IMR-90 (cell line): Measurements from ENCODE around the gene SORCS1. TPM values are rescaled to one million over a fixed set of nuclear protein-coding genes. Genes with fewer than 3 reads are reported as not detected.

Experiments
- ATAC-seq: fragments of 200-7000 bp; cut with Tn5 transposase; 2 replicates; pipeline ENCODE4 v1.9.1; 2020; ENCODE audit warnings: low read depth, mild to moderate bottlenecking, moderate library complexity
- BruUV-seq: library from RNA; stranded (reverse); fragments of 400-500 nt; replicated peaks from 2 replicates; lab custom pipeline; 2021; lab: Mats Ljungman, UMichigan
- CTCF ChIA-PET: fragments of 300-600 bp; formaldehyde crosslinking; extraction: SDS; loops from one replicate; lab custom pipeline; 2021; ENCODE audit warnings: antibody characterized with exemption; lab: Yijun Ruan, JAX
- POLR2A ChIA-PET: fragments of 300-600 bp; sonication (Branson Sonifier 250); formaldehyde crosslinking; loops from one replicate; lab custom pipeline; 2022; ENCODE audit warnings: antibody characterized with exemption; ENCODE audit not compliant: unreplicated experiment; lab: Charles Lee
- DNase-seq: peaks from one replicate; pipeline ENCODE4 v3.0.0; 2013
- H2AFZ ChIP-seq: replicated peaks from 2 replicates; pipeline ENCODE3; 2013; ENCODE audit warnings: low read length, mild to moderate bottlenecking; ENCODE audit not compliant: poor library complexity
- H2AK5ac ChIP-seq: 2 replicates; pipeline ENCODE4 v1.6.1; 2013; ENCODE audit warnings: low read depth, low read length, inconsistent platforms
- H2AK9ac ChIP-seq: replicated peaks from 2 replicates; pipeline ENCODE3; 2013; ENCODE audit warnings: mild to moderate bottlenecking, low read depth, low read length, moderate library complexity; ENCODE audit not compliant: poor library complexity
- H2BK120ac ChIP-seq: 2 replicates; pipeline ENCODE4 v1.6.1; 2013; ENCODE audit warnings: low read depth, low read length, inconsistent platforms
- H2BK15ac ChIP-seq: 3 replicates; pipeline ENCODE4 v1.6.1; 2013; ENCODE audit warnings: low read depth, low read length, inconsistent platforms
- H2BK20ac ChIP-seq: 2 replicates; pipeline ENCODE4 v1.6.1; 2013; ENCODE audit warnings: low read depth, mild to moderate bottlenecking, inconsistent platforms, low read length, moderate library complexity
- H2BK5ac ChIP-seq: 2 replicates; pipeline ENCODE4 v1.6.1; 2013; ENCODE audit warnings: mild to moderate bottlenecking, low read depth, low read length, inconsistent platforms; ENCODE audit not compliant: poor library complexity, severe bottlenecking
- H3K14ac ChIP-seq: replicated peaks from 2 replicates; pipeline ENCODE4 v1.6.1; 2013; ENCODE audit warnings: low read depth, low read length, inconsistent platforms
- H3K18ac ChIP-seq: 2 replicates; pipeline ENCODE4 v1.6.1; 2013; ENCODE audit warnings: low read depth, low read length, control low read depth
- H3K23ac ChIP-seq: 2 replicates; pipeline ENCODE4 v1.6.1; 2013; ENCODE audit warnings: low read depth, low read length, inconsistent platforms
- H3K27ac ChIP-seq: 2 replicates; pipeline ENCODE4 v1.5.1; 2013; ENCODE audit warnings: mild to moderate bottlenecking, control low read depth, low read length; ENCODE audit not compliant: insufficient read depth
- H3K27me3 ChIP-seq: 2 replicates; pipeline ENCODE4 v1.6.1; 2013; ENCODE audit warnings: low read length; ENCODE audit not compliant: control insufficient read depth, insufficient read depth
- H3K36me3 ChIP-seq: 2 replicates; pipeline ENCODE4 v1.6.1; 2013; ENCODE audit warnings: low read length, mixed read lengths; ENCODE audit not compliant: control insufficient read depth, insufficient read depth
- H3K4ac ChIP-seq: 2 replicates; pipeline ENCODE4 v1.6.1; 2013; ENCODE audit warnings: low read depth, low read length, inconsistent platforms
- H3K4me1 ChIP-seq: 2 replicates; pipeline ENCODE4 v1.6.1; 2013; ENCODE audit warnings: low read length, mixed read lengths; ENCODE audit not compliant: control insufficient read depth, insufficient read depth
- H3K4me2 ChIP-seq: 2 replicates; pipeline ENCODE4 v1.6.1; 2013; ENCODE audit warnings: low read depth, mild to moderate bottlenecking, control low read depth, low read length, moderate library complexity
- H3K4me3 ChIP-seq: 2 replicates; pipeline ENCODE4 v1.5.1; 2013; ENCODE audit warnings: low read depth, mild to moderate bottlenecking, control low read depth, low read length, moderate library complexity; ENCODE audit not compliant: insufficient read depth
- H3K56ac ChIP-seq: 2 replicates; pipeline ENCODE4 v1.6.1; 2013; ENCODE audit warnings: low read length, inconsistent platforms; ENCODE audit not compliant: insufficient read depth; ENCODE audit errors: extremely low read depth
- H3K79me1 ChIP-seq, 2 experiments: 2 replicates each; pipeline ENCODE4 v1.6.1; 2013; ENCODE audit warnings: low read length in 2 of 2, inconsistent platforms in 1 of 2, low read depth in 1 of 2
- H3K9ac ChIP-seq: 2 replicates; pipeline ENCODE4 v1.6.1; 2013; ENCODE audit warnings: low read depth, low read length, control low read depth
- H3K9me1 ChIP-seq: 2 replicates; pipeline ENCODE4 v1.6.1; 2013; ENCODE audit warnings: low read length, inconsistent platforms; ENCODE audit not compliant: insufficient read depth
- H3K9me3 ChIP-seq: 2 replicates; pipeline ENCODE4 v1.6.1; 2013; ENCODE audit warnings: low read length; ENCODE audit not compliant: control insufficient read depth, insufficient read depth
- H4K20me1 ChIP-seq: 2 replicates; pipeline ENCODE4 v1.6.1; 2013; ENCODE audit warnings: low read length, inconsistent platforms; ENCODE audit not compliant: insufficient read depth
- H4K5ac ChIP-seq: 2 replicates; pipeline ENCODE4 v1.6.1; 2013; ENCODE audit warnings: mild to moderate bottlenecking, low read depth, low read length, control low read depth
- H4K8ac ChIP-seq, 2 experiments: 2 replicates each; pipeline ENCODE4 v1.6.1; 2013; ENCODE audit warnings: low read depth in 2 of 2, low read length in 2 of 2, control low read depth in 1 of 2, inconsistent platforms in 1 of 2
- H4K91ac ChIP-seq: 2 replicates; pipeline ENCODE4 v1.6.1; 2013; ENCODE audit warnings: low read depth, low read length, inconsistent platforms; ENCODE audit not compliant: insufficient read depth
- CEBPB ChIP-seq: IDR thresholded peaks from 2 replicates; pipeline ENCODE4 v1.6.1; 2012; ENCODE audit warnings: low read depth, low read length, improper control_type of control experiment
- CHD1 ChIP-seq: IDR thresholded peaks from 2 replicates; pipeline ENCODE4 v1.6.1; 2012; ENCODE audit warnings: low read depth, low read length, improper control_type of control experiment
- CTCF ChIP-seq: conservative IDR thresholded peaks from 2 replicates; pipeline ENCODE4 v1.5.1; 2012; ENCODE audit warnings: mild to moderate bottlenecking, low read depth, low read length, improper control_type of control experiment
- ELK1 ChIP-seq: fragments of 150-350 bp; IDR thresholded peaks from 2 replicates; pipeline ENCODE4 v1.6.1; 2016; ENCODE audit warnings: low read depth, mild to moderate bottlenecking, low read length, moderate library complexity, borderline replicate concordance
- FOS ChIP-seq: fragments of 150-350 bp; IDR thresholded peaks from 2 replicates; pipeline ENCODE4 v1.6.1; 2016; ENCODE audit warnings: low read depth, low read length
- MAFK ChIP-seq: IDR thresholded peaks from 2 replicates; pipeline ENCODE4 v1.6.1; 2012; ENCODE audit warnings: low read depth, low read length, improper control_type of control experiment
- MAZ ChIP-seq: IDR thresholded peaks from 2 replicates; pipeline ENCODE4 v1.6.1; 2012; ENCODE audit warnings: low read depth, mild to moderate bottlenecking, low read length, improper control_type of control experiment, moderate library complexity, borderline replicate concordance
- MXI1 ChIP-seq: IDR thresholded peaks from 2 replicates; pipeline ENCODE4 v1.6.1; 2012; ENCODE audit warnings: low read depth, mild to moderate bottlenecking, low read length, moderate library complexity, borderline replicate concordance
- NFE2L2 ChIP-seq: fragments of 150-350 bp; IDR thresholded peaks from 2 replicates; pipeline ENCODE4 v1.6.1; 2016; ENCODE audit warnings: low read depth, mild to moderate bottlenecking, low read length
- POLR2A ChIP-seq: IDR thresholded peaks from 2 replicates; pipeline ENCODE4 v1.6.1; 2012; ENCODE audit warnings: mild to moderate bottlenecking, low read depth, low read length
- RAD21 ChIP-seq: IDR thresholded peaks from 2 replicates; pipeline ENCODE4 v1.6.1; 2012; ENCODE audit warnings: low read length, improper control_type of control experiment
- RCOR1 ChIP-seq: IDR thresholded peaks from 2 replicates; pipeline ENCODE4 v1.6.1; 2012; ENCODE audit warnings: mild to moderate bottlenecking, low read length, improper control_type of control experiment; ENCODE audit not compliant: insufficient replicate concordance
- RFX5 ChIP-seq: IDR thresholded peaks from 2 replicates; pipeline ENCODE4 v1.8.0; 2012; ENCODE audit warnings: low read depth, mild to moderate bottlenecking, low read length, moderate library complexity
- SMC3 ChIP-seq: fragments of 150-350 bp; IDR thresholded peaks from 2 replicates; pipeline ENCODE4 v1.6.1; 2016; ENCODE audit warnings: low read depth, mild to moderate bottlenecking, antibody characterized with exemption, low read length, moderate library complexity
- WGBS, 2 experiments: methylation state at CpG; one replicate each; pipeline versions ENCODE4 v1.1.5 to v1.1.7; 2013; ENCODE audit warnings: missing lambda C conversion rate in 2 of 2; ENCODE audit not compliant: insufficient read length in 1 of 2; ENCODE audit errors: extremely low coverage in 2 of 2; 5-methylcytosine and 5-hydroxymethylcytosine counted together
- dilution Hi-C: fragments of 300-500 bp; cut with HindIII; formaldehyde crosslinking; loops from one replicate; pipeline ENCODE4 v1.14.3; 2018; ENCODE audit warnings: low sequenced_read_pairs; ENCODE audit not compliant: unreplicated experiment
- in situ Hi-C: fragments of 300-500 bp; cut with MboI; formaldehyde crosslinking; loops from 3 replicates; pipeline ENCODE4 v1.14.3; 2019; ENCODE audit warnings: low sequenced_read_pairs, inconsistent platforms, mixed read lengths
- intact Hi-C: fragments of 100-400 bp; cut with micrococcal nuclease; formaldehyde crosslinking; loops from 2 replicates; pipeline ENCODE4 v1.10.0; 2022
- polyA plus RNA-seq, 3 experiments: library from polyadenylated mRNA; depleted of rRNA; stranded (reverse); fragments of >200 nt; gene quantifications; 2 replicates each; pipeline ENCODE4 v1.2.3, GENCODE V29; 2012; ENCODE audit warnings: low replicate concordance in 1 of 3
- total RNA-seq: library from RNA; depleted of rRNA; stranded (reverse); fragments of >200 nt; gene quantifications from 2 replicates; pipeline ENCODE4 v1.2.3, GENCODE V29; 2012
- TF ChIP-seq, protein P1 (sequence below): fragments of 150-350 bp; IDR thresholded peaks from 2 replicates; pipeline ENCODE4 v1.6.1; 2017; ENCODE audit warnings: mild to moderate bottlenecking, antibody characterized with exemption, low read length, low read depth

SORCS1 gene
- total and polyA plus RNA-seq, 2 of the 4 experiments (the other 2 are of a cell fraction): under 0.01 TPM; not detected in 1

DNA sequence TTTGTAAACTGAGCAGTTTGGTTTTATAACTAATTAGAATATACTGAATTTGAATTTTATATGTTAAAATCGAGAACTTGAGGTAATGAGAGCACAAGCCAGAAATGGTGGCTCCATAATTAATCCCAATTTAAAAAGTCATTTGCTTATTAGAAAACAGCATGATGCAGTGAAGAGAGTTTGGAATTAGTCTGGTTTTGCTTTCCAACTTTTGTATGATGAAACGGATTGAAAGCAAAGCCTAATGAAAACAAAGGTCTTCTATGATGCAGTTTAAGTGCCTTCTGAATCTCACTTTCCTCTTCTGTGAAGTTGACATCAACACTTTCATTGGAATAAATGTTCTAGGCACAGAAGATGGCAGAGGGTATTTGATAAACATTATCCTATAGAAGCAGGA is 89.4 kb downstream of the SORCS1 start:
- no peaks in the 10 kb centered on the region for H3K27me3 ChIP-seq
- no peak overlapping the region for H3K23ac ChIP-seq
- no peak overlapping the region for H4K5ac ChIP-seq
- H2AK5ac ChIP-seq: no peak overlapping the region
- H3K9me1 ChIP-seq: no peaks in the 10 kb centered on the region
- H4K8ac ChIP-seq: no peak overlapping the region
- dilution Hi-C loops (no loop called here), intact Hi-C loops (no loop called here), in situ Hi-C loops (no loop called here)
- no peak overlapping the region for H3K4ac ChIP-seq
- no peaks in the 10 kb centered on the region for H3K79me1 ChIP-seq
- no peak overlapping the region for H3K9ac ChIP-seq
- no peak overlapping the region for H3K56ac ChIP-seq
- H4K91ac ChIP-seq: no peak overlapping the region
- no peaks in the 10 kb centered on the region for H3K36me3 ChIP-seq
- H3K4me1 ChIP-seq: no peaks in the 10 kb centered on the region
- H3K4me2 ChIP-seq: no peak overlapping the region
- no peak overlapping the region for H3K18ac ChIP-seq
- BruUV-seq: no TSS peak
- no peak overlapping the region for H2BK20ac ChIP-seq
- no peak overlapping the region for H3K14ac ChIP-seq
- no CpG with 5 or more reads among the region's 2 CpGs for WGBS, 2 experiments
- no peak overlapping the region for H2AFZ ChIP-seq
- ATAC-seq: no peak
- CTCF ChIA-PET: no interaction called here
- no peak for TF ChIP-seq RCOR1
- TF ChIP-seq CEBPB: no peak
- no peak for TF ChIP-seq SMC3
- no peak for TF ChIP-seq RFX5
- no peak for TF ChIP-seq RAD21
- TF ChIP-seq, protein P1, sequence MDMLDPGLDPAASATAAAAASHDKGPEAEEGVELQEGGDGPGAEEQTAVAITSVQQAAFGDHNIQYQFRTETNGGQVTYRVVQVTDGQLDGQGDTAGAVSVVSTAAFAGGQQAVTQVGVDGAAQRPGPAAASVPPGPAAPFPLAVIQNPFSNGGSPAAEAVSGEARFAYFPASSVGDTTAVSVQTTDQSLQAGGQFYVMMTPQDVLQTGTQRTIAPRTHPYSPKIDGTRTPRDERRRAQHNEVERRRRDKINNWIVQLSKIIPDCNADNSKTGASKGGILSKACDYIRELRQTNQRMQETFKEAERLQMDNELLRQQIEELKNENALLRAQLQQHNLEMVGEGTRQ: no peak
- TF ChIP-seq CTCF: no peak
- no peak for TF ChIP-seq ELK1
- TF ChIP-seq MAFK: no peak
- TF ChIP-seq POLR2A: no peak
- no peak for TF ChIP-seq CHD1
- no peak for TF ChIP-seq MXI1
- no peak for TF ChIP-seq MAZ
- no peak for TF ChIP-seq NFE2L2
- TF ChIP-seq FOS: no peak
- H3K4me3 ChIP-seq: no peak overlapping the region
- H2AK9ac ChIP-seq: no peak overlapping the region
- no peaks in the 10 kb centered on the region for H4K20me1 ChIP-seq
- H2BK5ac ChIP-seq: no peak overlapping the region
- DNase-seq: no peak
- H3K27ac ChIP-seq: no peak overlapping the region
- H2BK15ac ChIP-seq: no peak overlapping the region
- POLR2A ChIA-PET: no interaction called here
- no peak overlapping the region for H2BK120ac ChIP-seq
- peaks cover 7% of the 10 kb centered on the region for H3K9me3 ChIP-seq
